ENCODE measurements around the gene MYOZ1. TPM values are rescaled to one million over a fixed set of nuclear protein-coding genes. Genes with fewer than 3 reads are reported as not detected.

Gene MYOZ1
- total and polyA plus RNA-seq, 2 of the 4 experiments (the other 2 are of a cell fraction): 0.18 to 0.29 TPM

DNA sequence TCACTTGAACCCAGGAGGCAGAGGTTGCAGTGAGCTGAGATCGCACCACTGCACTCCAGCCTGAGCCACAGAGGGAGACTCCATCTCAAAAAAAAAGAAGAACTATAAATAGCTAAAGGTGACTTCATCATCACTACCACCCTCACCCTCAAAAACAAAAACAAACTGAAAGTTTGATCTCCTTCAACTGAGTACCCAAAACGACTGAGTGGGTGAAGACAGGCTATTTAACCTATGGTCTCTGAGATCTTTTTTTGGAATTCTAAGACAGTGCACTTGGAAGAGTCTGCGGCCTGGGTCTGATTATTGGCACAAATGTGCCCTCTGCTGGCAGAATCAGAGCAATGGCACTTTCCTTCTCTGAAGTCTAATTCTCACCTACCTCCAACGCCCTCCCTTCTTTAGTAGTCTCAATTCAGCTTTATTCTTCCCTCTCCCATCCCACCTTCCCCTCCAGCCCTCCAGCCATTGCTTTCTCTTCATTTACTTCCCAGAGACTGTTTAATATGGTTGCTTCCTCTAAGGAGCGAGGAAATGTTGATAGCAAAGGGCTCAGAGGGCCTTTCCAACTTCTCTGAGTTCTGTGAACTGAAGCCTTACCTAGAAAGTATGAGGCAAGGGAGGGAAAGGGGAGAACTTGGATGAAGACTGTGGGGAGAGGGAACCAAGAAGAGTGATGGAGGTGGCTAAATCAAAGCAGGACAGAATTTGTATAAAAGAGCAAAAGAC is 2.9 kb upstream of the MYOZ1 start:
- no peak overlapping the region for H3K56ac ChIP-seq (ENCODE audit: extremely low read depth, insufficient read depth, low read length)
- H3K4me2 ChIP-seq (ENCODE audit: low read depth, low read length): no peak overlapping the region
- peak overlapping the region; percentile 26; the same call in 1 of the 2 replicates for H3K4ac ChIP-seq (ENCODE audit: low read depth, low read length)
- no peak overlapping the region for H3K27ac ChIP-seq (ENCODE audit: insufficient read depth, low read length)
- H3K9ac ChIP-seq (ENCODE audit: low read depth, low read length): no peak overlapping the region
- H2AFZ ChIP-seq (replicated peaks; ENCODE audit: low read length, poor library complexity): peak overlapping the region; percentile 53
- peaks cover 9% of the 10 kb centered on the region for H3K4me1 ChIP-seq (ENCODE audit: control insufficient read depth, insufficient read depth, low read length)
- peak; percentile 96 for TF ChIP-seq RAD21 (IDR thresholded peaks at IDR 0.05; ENCODE audit: low read length)
- peak; percentile 96 for TF ChIP-seq SMC3 (IDR thresholded peaks at IDR 0.05; ENCODE audit: low read depth, low read length)
- 0 out of 2 replicates have a peak, but pooled peaks have one; percentile 34 for TF ChIP-seq POLR2A (IDR thresholded peaks at IDR 0.05; ENCODE audit: low read depth, low read length)
- no peak for TF ChIP-seq MAFK (IDR thresholded peaks at IDR 0.05; ENCODE audit: low read depth, low read length)
- TF ChIP-seq CHD1 (IDR thresholded peaks at IDR 0.05; ENCODE audit: low read depth, low read length): no peak
- TF ChIP-seq, protein P1, sequence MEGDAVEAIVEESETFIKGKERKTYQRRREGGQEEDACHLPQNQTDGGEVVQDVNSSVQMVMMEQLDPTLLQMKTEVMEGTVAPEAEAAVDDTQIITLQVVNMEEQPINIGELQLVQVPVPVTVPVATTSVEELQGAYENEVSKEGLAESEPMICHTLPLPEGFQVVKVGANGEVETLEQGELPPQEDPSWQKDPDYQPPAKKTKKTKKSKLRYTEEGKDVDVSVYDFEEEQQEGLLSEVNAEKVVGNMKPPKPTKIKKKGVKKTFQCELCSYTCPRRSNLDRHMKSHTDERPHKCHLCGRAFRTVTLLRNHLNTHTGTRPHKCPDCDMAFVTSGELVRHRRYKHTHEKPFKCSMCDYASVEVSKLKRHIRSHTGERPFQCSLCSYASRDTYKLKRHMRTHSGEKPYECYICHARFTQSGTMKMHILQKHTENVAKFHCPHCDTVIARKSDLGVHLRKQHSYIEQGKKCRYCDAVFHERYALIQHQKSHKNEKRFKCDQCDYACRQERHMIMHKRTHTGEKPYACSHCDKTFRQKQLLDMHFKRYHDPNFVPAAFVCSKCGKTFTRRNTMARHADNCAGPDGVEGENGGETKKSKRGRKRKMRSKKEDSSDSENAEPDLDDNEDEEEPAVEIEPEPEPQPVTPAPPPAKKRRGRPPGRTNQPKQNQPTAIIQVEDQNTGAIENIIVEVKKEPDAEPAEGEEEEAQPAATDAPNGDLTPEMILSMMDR (conservative IDR thresholded peaks at IDR 0.05; ENCODE audit: low read depth, low read length): peak; percentile 90
- no peak for TF ChIP-seq RCOR1 (IDR thresholded peaks at IDR 0.05; ENCODE audit: insufficient replicate concordance, low read length)
- H4K91ac ChIP-seq (ENCODE audit: insufficient read depth, low read depth, low read length): no peak overlapping the region
- ChIA-PET CTCF (interaction anchor here (0.6 to 1.1 kb wide), 3 partner anchors 15 to 127 kb away, joined by 3 to 7 read pairs (median 3); no protein-coding TSS in a partner anchor), POLR2A (ENCODE audit: unreplicated experiment) (no interaction called here)
- no peaks in the 10 kb centered on the region for H4K20me1 ChIP-seq (ENCODE audit: insufficient read depth, low read length)
- peak; percentile 73 for DNase-seq
- peak overlapping the region; percentile 21; the same call in 1 of the 2 replicates for H2BK20ac ChIP-seq (ENCODE audit: low read depth, low read length)
- dilution Hi-C loops (cut with HindIII; ENCODE audit: low sequenced_read_pairs, unreplicated experiment) (no loop called here), in situ Hi-C loops (cut with MboI; ENCODE audit: low sequenced_read_pairs) (loop anchor here (5.0 to 25.0 kb wide), 2 partner anchors 117 to 382 kb away; partner anchors contain the start of gene MRPS16), intact Hi-C loops (cut with micrococcal nuclease) (loop anchor here (1.0 to 10.0 kb wide), 3 partner anchors 115 to 382 kb away; partner anchors contain the start of gene ANXA7)
- no peak overlapping the region for H3K14ac ChIP-seq (replicated peaks; ENCODE audit: low read depth, low read length)
- peaks cover 0 to 9% of the 10 kb centered on the region in 2 experiments; a peak in 2 of 4 replicates for H3K79me1 ChIP-seq (ENCODE audit: low read depth in 1 of 2, low read length in 2 of 2)
- H4K5ac ChIP-seq (ENCODE audit: low read depth, low read length): no peak overlapping the region
- H3K36me3 ChIP-seq (ENCODE audit: control insufficient read depth, insufficient read depth, low read length): no peaks in the 10 kb centered on the region
- no peaks in the 10 kb centered on the region for H3K9me3 ChIP-seq (ENCODE audit: control insufficient read depth, insufficient read depth, low read length)
- H2AK9ac ChIP-seq (replicated peaks; ENCODE audit: low read depth, low read length, poor library complexity): no peak overlapping the region
- peak; percentile 86 for ATAC-seq (ENCODE audit: low read depth)
- H2AK5ac ChIP-seq (ENCODE audit: low read depth, low read length): 0 out of 2 replicates have a peak overlapping the region, but pooled peaks have one; percentile 13
- peak overlapping the region in 1 of 2 experiments; percentile 34; a peak in 1 of 4 replicates for H4K8ac ChIP-seq (ENCODE audit: low read depth in 2 of 2, low read length in 2 of 2)
- H2BK120ac ChIP-seq (ENCODE audit: low read depth, low read length): peak overlapping the region; percentile 45; the same call in 1 of the 2 replicates
- H3K18ac ChIP-seq (ENCODE audit: low read depth, low read length): no peak overlapping the region
- H3K27me3 ChIP-seq (ENCODE audit: control insufficient read depth, insufficient read depth, low read length): peaks cover 4% of the 10 kb centered on the region; the same call in 1 of the 2 replicates
- no peak overlapping the region for H3K4me3 ChIP-seq (ENCODE audit: insufficient read depth, low read depth, low read length)
- WGBS, 2 experiments (ENCODE audit: extremely low coverage in 2 of 2, insufficient read length in 1 of 2): 0% methylated on average over 1 of the region's 5 CpGs; no CpG with 5 or more reads in 1 of the 2 experiments
- peaks cover 9% of the 10 kb centered on the region for H3K9me1 ChIP-seq (ENCODE audit: insufficient read depth, low read length)
- no TSS peak for BruUV-seq (replicated peaks)
- no peak overlapping the region for H2BK15ac ChIP-seq (ENCODE audit: low read depth, low read length)
- H3K23ac ChIP-seq (ENCODE audit: low read depth, low read length): no peak overlapping the region
- no peak overlapping the region for H2BK5ac ChIP-seq (ENCODE audit: low read depth, low read length, poor library complexity, severe bottlenecking)

Data from IMR-90 (cell line).